Raji (cell line): ENCODE data around the gene SUSD1.

Experiments used
- POLR2A ChIP-seq: IDR thresholded peaks from 2 replicates; pipeline ENCODE4 v1.6.1; 2011; ENCODE audit warnings: low read depth, low read length, control low read depth; ENCODE audit not compliant: insufficient read depth

Gene SUSD1

GRCh38 chr9:112121633-112122032 is 53.5 kb downstream of the SUSD1 start:
- no peak for TF ChIP-seq POLR2A

DNA sequence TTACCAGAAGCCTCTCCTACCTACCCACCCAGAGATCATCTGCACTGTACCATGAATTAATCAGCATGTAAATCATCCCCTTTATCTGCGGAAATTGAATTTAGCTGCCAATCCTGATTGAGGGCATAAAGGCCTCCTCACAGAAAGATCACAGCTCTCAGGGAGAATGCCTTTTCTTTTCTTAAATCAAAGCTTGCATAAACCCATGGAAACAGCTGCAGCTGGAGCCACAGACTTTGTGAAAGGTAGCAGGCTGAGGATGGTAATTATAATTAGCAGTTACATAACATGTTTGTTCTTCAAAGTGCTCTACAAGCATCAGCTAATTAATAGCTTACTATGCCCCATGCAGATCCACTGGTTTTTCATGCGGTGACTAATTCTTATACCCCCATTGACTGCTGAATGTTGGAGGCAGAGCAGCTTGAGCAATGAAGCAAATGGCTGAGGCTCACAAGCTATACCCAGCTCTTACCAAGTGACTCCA is 54.6 kb downstream of the SUSD1 start:
- no peak for TF ChIP-seq POLR2A

- TF ChIP-seq POLR2A, result no peak
Measured at GRCh38 chr9:112120030-112120341, 55.1 kb downstream of the SUSD1 start.

- TF ChIP-seq POLR2A, result no peak
Measured at GRCh38 chr9:112119225-112120029, 55.7 kb downstream of the SUSD1 start.

DNA sequence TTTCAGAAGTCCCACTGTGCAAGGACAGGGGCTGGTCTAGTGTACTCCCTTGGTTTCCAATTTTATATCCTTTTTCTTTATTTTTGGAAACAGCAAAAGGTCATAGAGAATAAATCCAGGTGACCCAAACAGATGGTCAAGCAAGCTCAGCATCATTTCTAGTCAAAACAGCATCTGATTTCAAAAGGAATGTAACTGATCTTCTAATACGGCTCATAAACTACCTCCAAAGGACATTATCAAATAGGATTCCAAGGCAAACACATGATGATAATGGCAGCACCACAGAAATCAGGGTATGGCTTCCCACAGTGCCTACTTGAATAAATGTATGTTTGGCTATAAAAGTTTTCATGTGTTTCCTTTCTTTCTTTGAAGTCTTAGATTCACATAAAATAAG is 57.1 kb downstream of the SUSD1 start:
- no peak for TF ChIP-seq POLR2A

- no peak for TF ChIP-seq POLR2A
Measured at GRCh38 chr9:112115970-112116753, 58.9 kb downstream of the SUSD1 start.

GRCh38 chr9:112115109-112115508 is 60.0 kb downstream of the SUSD1 start:
- TF ChIP-seq POLR2A, result no peak

GRCh38 chr9:112112941-112113681 is 62.0 kb downstream of the SUSD1 start:
- TF ChIP-seq POLR2A, result no peak

- no peak for TF ChIP-seq POLR2A
Measured at GRCh38 chr9:112112519-112112918, 62.6 kb downstream of the SUSD1 start.

DNA sequence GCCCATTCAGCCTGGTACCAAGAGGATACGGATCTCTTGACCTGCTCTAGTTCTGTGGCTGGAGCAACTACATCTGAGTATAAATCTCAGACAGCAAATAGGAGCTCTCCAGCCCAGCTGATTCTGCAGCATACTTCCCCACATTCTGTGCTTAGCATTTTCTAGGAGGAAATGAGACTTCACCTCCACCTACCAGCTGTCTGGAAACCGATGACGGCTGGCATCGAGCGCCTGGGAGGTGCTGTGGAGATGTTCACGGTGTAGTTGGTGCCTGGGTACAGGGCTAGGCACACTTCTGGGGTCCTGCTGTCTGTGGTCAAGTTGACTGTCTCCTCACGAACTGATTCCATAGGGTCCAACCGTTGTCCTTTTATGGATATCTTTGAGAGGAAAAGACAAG is 63.6 kb downstream of the SUSD1 start:
- TF ChIP-seq POLR2A, result no peak

DNA sequence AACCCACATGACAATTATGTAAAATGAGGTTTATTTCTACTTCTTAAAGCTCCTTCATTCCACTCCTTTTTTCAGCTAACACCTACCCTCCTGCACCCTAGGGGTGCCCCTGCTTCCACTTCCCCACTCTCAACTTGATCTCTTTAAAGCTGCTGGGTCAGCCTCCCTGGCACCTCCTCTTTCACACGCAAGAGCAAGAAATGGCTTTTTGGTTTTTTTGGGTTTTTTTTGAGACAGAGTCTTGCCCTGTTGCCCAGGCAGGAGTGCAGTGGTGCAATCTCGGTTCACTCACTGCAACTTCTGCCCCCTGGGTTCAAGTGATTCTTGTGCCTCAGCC is 64.4 kb downstream of the SUSD1 start:
- no peak for TF ChIP-seq POLR2A

GRCh38 chr9:112110094-112110776 is 64.9 kb downstream of the SUSD1 start:
- TF ChIP-seq POLR2A, result no peak

GRCh38 chr9:112104901-112105300 is 70.2 kb downstream of the SUSD1 start:
- TF ChIP-seq POLR2A, result no peak

GRCh38 chr9:112104401-112104800 is 70.7 kb downstream of the SUSD1 start:
- no peak for TF ChIP-seq POLR2A

DNA sequence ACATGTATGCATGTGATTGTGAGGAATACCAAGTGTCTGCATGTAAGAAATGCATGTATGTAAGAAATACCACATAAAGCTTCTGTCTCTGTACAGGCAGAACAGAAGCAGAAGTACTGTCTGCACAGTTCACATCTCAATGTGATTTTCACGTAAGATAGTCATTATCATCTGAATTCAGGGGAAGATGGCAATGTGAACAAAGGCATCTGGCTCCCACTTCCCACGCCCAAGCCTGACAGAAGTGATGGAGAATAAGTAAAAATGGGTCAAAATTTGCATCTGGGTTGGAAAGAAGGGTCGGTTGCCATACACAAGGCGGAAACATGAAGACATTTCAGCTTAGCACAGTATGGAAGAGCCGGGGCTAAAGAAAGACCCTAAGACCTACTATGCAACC is 71.7 kb downstream of the SUSD1 start:
- no peak for TF ChIP-seq POLR2A
